Measurements from ENCODE around the gene CXCL5.

GRCh38 chr4:73974352-73974751 lies 24.1 kb downstream of the CXCL5 start:
- TF ChIP-seq CTCF (IDR thresholded peaks at IDR 0.05; ENCODE audit: extremely low read depth in 1 of 2, insufficient read depth in 1 of 2, low read depth in 1 of 2, low read length in 2 of 2): no peak
- no peak for TF ChIP-seq EZH2 (IDR thresholded peaks at IDR 0.05; ENCODE audit: borderline replicate concordance, low read depth, low read length, severe bottlenecking)
- no peak for TF ChIP-seq POLR2AphosphoS5 (IDR thresholded peaks at IDR 0.05; ENCODE audit: insufficient read depth, low read depth, low read length)
- TF ChIP-seq JUN (IDR thresholded peaks at IDR 0.05; ENCODE audit: borderline replicate concordance, insufficient read depth, insufficient read length, low read depth): no peak
- TF ChIP-seq FOS (IDR thresholded peaks at IDR 0.05; ENCODE audit: borderline replicate concordance, insufficient read depth, low read length): no peak
